HG03432 (cell line): ENCODE measurements around the gene SLC39A3.
"Not testable (repeated sequence)": the region's sequence is repeated elsewhere in the genome, so short reads cannot be mapped to it uniquely, and the experiment has no call there.

Source experiments
- ATAC-seq: cut with Tn5 transposase; IDR thresholded peaks from one replicate; pipeline ENCODE4 v1.9.1; 2021; ENCODE audit warnings: mild to moderate bottlenecking, moderate library complexity; ENCODE audit not compliant: unreplicated experiment

The SLC39A3 gene

GRCh38 chr19:2723747-2724146 lies 16.1 kb downstream of the SLC39A3 start:
- no peak for ATAC-seq

- ATAC-seq = no peak
Measured at GRCh38 chr19:2723345-2723715, 16.5 kb downstream of the SLC39A3 start.

- ATAC-seq = no peak
Measured at GRCh38 chr19:2722541-2723344, 17.1 kb downstream of the SLC39A3 start.

- no peak for ATAC-seq
Measured at GRCh38 chr19:2721570-2722540, 18.0 kb downstream of the SLC39A3 start.

GRCh38 chr19:2720777-2721569 lies 18.8 kb downstream of the SLC39A3 start, which contains the start of gene DIRAS1:
DIRAS1 (minus strand) TSS chr19:2721372; CDS start chr19:2717806, 3,566 bp downstream.
- no peak for ATAC-seq

GRCh38 chr19:2719920-2720776 lies 19.7 kb downstream of the SLC39A3 start:
- ATAC-seq = no peak

GRCh38 chr19:2719232-2719735 lies 20.5 kb downstream of the SLC39A3 start:
- no peak for ATAC-seq

GRCh38 chr19:2717638-2718541 lies 21.9 kb downstream of the SLC39A3 start:
- no peak for ATAC-seq

- no peak for ATAC-seq
Measured at GRCh38 chr19:2716722-2717637, 22.8 kb downstream of the SLC39A3 start.

GRCh38 chr19:2716275-2716650 lies 23.6 kb downstream of the SLC39A3 start:
- ATAC-seq = no peak

GRCh38 chr19:2715470-2716274 lies 24.1 kb downstream of the SLC39A3 start:
- ATAC-seq = no peak

GRCh38 chr19:2714531-2715269 lies 25.1 kb downstream of the SLC39A3 start:
- no peak for ATAC-seq

GRCh38 chr19:2714102-2714501 lies 25.7 kb downstream of the SLC39A3 start:
- ATAC-seq = not testable (repeated sequence)

GRCh38 chr19:2713170-2713569 lies 26.6 kb downstream of the SLC39A3 start:
- not testable (repeated sequence) for ATAC-seq

- no peak for ATAC-seq
Measured at GRCh38 chr19:2711875-2712205, 28.0 kb downstream of the SLC39A3 start.

- peak; percentile 16 for ATAC-seq
Measured at GRCh38 chr19:2711172-2711874, 28.5 kb downstream of the SLC39A3 start.
